CD4-positive, alpha-beta T cell (primary cell): ENCODE results near the gene BCDIN3D. TPM values are rescaled to one million over a fixed set of nuclear protein-coding genes. Genes with fewer than 3 reads are reported as not detected.
"Not testable (repeated sequence)": the region's sequence is repeated elsewhere in the genome, so short reads cannot be mapped to it uniquely, and the experiment has no call there.

Source experiments
- ATAC-seq: fragments of 200-7000 bp; cut with Tn5 transposase; one replicate; pipeline ENCODE4 v1.10.0; 2022; ENCODE audit warnings: mild to moderate bottlenecking; ENCODE audit not compliant: poor library complexity
- CTCF ChIA-PET: fragments of 350-600 bp; sonication (Branson Sonifier 250); formaldehyde crosslinking; loops from one replicate; lab custom pipeline; 2021; ENCODE audit warnings: antibody characterized with exemption, inconsistent platforms; lab: Charles Lee
- POLR2A ChIA-PET: fragments of 350-600 bp; sonication (Branson Sonifier 250); formaldehyde crosslinking; loops from one replicate; lab custom pipeline; 2021; ENCODE audit warnings: antibody characterized with exemption, inconsistent platforms; lab: Charles Lee
- DNase-seq, 14 experiments: peaks; one replicate each; pipeline ENCODE4 v3.0.0-alpha.2; 2013 to 2020; ENCODE audit warnings: mixed read lengths in 2 of 14
- H3K27ac ChIP-seq, 2 donors: one replicate each; pipeline versions ENCODE4 v1.5.1 to v1.7.0; 2013; ENCODE audit warnings: low read length in 2 of 2, low read depth in 1 of 2, mild to moderate bottlenecking in 1 of 2
- H3K27me3 ChIP-seq, 2 experiments: 1 replicate in 1 of 2; 2 replicates in 1 of 2; pipeline versions ENCODE4 v1.6.1 to v1.7.0; 2013; ENCODE audit warnings: low read length in 2 of 2, control low read depth in 1 of 2, mild to moderate bottlenecking in 1 of 2, moderate library complexity in 1 of 2; ENCODE audit not compliant: insufficient read depth in 2 of 2, control insufficient read depth in 1 of 2
- H3K36me3 ChIP-seq: one replicate; pipeline ENCODE4 v1.6.1; 2013; ENCODE audit warnings: low read length, control low read depth; ENCODE audit not compliant: insufficient read depth
- H3K4me1 ChIP-seq: one replicate; pipeline ENCODE4 v1.6.1; 2013; ENCODE audit warnings: low read length, control low read depth; ENCODE audit not compliant: insufficient read depth
- H3K4me3 ChIP-seq: one replicate; pipeline ENCODE4 v1.5.1; 2013; ENCODE audit warnings: mild to moderate bottlenecking, low read length, moderate library complexity
- H3K9me3 ChIP-seq, 2 experiments: 1 replicate in 1 of 2; 2 replicates in 1 of 2; pipeline versions ENCODE4 v1.6.1 to v1.7.0; 2013; ENCODE audit warnings: low read length in 2 of 2, mild to moderate bottlenecking in 2 of 2, control low read depth in 1 of 2, moderate library complexity in 1 of 2; ENCODE audit not compliant: control insufficient read depth in 1 of 2, insufficient read depth in 1 of 2
- H3K27ac Mint-ChIP-seq: one replicate; pipeline ENCODE4 v1.8.0; 2020; ENCODE audit warnings: mixed read lengths
- H3K27me3 Mint-ChIP-seq: one replicate; pipeline ENCODE4 v1.8.0; 2021; ENCODE audit warnings: mixed read lengths
- H3K36me3 Mint-ChIP-seq: one replicate; pipeline ENCODE4 v1.8.0; 2021; ENCODE audit warnings: low read depth, mixed read lengths
- H3K4me1 Mint-ChIP-seq: one replicate; pipeline ENCODE4 v1.8.0; 2021; ENCODE audit warnings: low read depth, mixed read lengths
- H3K4me3 Mint-ChIP-seq: one replicate; pipeline ENCODE4 v1.8.0; 2020; ENCODE audit warnings: mild to moderate bottlenecking, mixed read lengths
- H3K9me3 Mint-ChIP-seq: one replicate; pipeline ENCODE4 v1.8.0; 2020; ENCODE audit warnings: mixed read lengths
- CTCF ChIP-seq: fragments of 200-600 bp; IDR thresholded peaks from one replicate; pipeline ENCODE4 v1.8.0; 2022; ENCODE audit warnings: antibody characterized with exemption, mild to moderate bottlenecking
- intact Hi-C, 2 experiments: fragments of 100-400 bp; cut with DNase I in 1 of 2; cut with micrococcal nuclease in 1 of 2; formaldehyde crosslinking; loops; one replicate each; pipeline versions ENCODE4 v1.15.1 to v1.9.0; 2023 to 2025; cut with DNase I, micrococcal nuclease
- total RNA-seq, 174 experiments: library from RNA in 2 of 174; stranded (reverse) in 2 of 174; gene quantifications; one replicate each; pipeline ENCODE4 v1.2.3 and lab custom pipeline; 2021 to 2026

Gene BCDIN3D
- total RNA-seq, 2 experiments from 2014 or later = 2.8 to 3.9 TPM

GRCh38 chr12:49863946-49864797, 21.3 kb upstream of the BCDIN3D start:
- Mint-ChIP-seq H3K27me3 (no peaks in the 10 kb centered on the region), H3K4me1 (no peaks in the 10 kb centered on the region), H3K4me3 (no peak overlapping the region), H3K36me3 (no peaks in the 10 kb centered on the region), H3K27ac (no peak overlapping the region), H3K9me3 (no peaks in the 10 kb centered on the region)
- Histone ChIP-seq H3K27ac (no peak overlapping the region), H3K36me3 (no peaks in the 10 kb centered on the region), H3K4me1 (peaks cover 5% of the 10 kb centered on the region), H3K27me3 (peaks cover 0 to 3% of the 10 kb centered on the region in 2 experiments), H3K9me3 (no peaks in the 10 kb centered on the region), H3K4me3 (no peak overlapping the region)
- intact Hi-C loops = no loop called here
- ATAC-seq (no peak), DNase-seq (no peak)
- no peak for TF ChIP-seq CTCF
- ChIA-PET CTCF (interaction anchor here (1.0 kb wide), 1 partner anchor 103 kb away, joined by 3 read pairs; no protein-coding TSS in a partner anchor), POLR2A (no interaction called here)

- H3K4me1 ChIP-seq, H3K9me3 Mint-ChIP-seq, H3K27me3 Mint-ChIP-seq, H3K4me1 Mint-ChIP-seq, H3K9me3 ChIP-seq, H3K27me3 ChIP-seq, ATAC-seq, H3K27ac ChIP-seq, H3K4me3 Mint-ChIP-seq, H3K36me3 ChIP-seq, H3K27ac Mint-ChIP-seq, H3K36me3 Mint-ChIP-seq, H3K4me3 ChIP-seq, intact Hi-C loops, DNase-seq, CTCF ChIA-PET, POLR2A ChIA-PET: not testable (repeated sequence)
These were observed 18.0 kb upstream of the BCDIN3D start for GRCh38 chr12:49860921-49861320.

GRCh38 chr12:49855890-49856289, 13.0 kb upstream of the BCDIN3D start:
- ATAC-seq, DNase-seq, intact Hi-C loops, H3K4me3 ChIP-seq, H3K36me3 Mint-ChIP-seq, H3K27ac Mint-ChIP-seq, POLR2A ChIA-PET, H3K27ac ChIP-seq, H3K36me3 ChIP-seq, H3K9me3 Mint-ChIP-seq, H3K9me3 ChIP-seq, H3K4me1 Mint-ChIP-seq, H3K4me1 ChIP-seq, H3K27me3 Mint-ChIP-seq, H3K27me3 ChIP-seq, CTCF ChIA-PET, H3K4me3 Mint-ChIP-seq: not testable (repeated sequence)

GRCh38 chr12:49854976-49855375, 12.1 kb upstream of the BCDIN3D start:
- Mint-ChIP-seq H3K9me3 (no peaks in the 10 kb centered on the region), H3K4me3 (no peak overlapping the region), H3K27me3 (peaks cover 10% of the 10 kb centered on the region), H3K27ac (no peak overlapping the region), H3K36me3 (no peaks in the 10 kb centered on the region), H3K4me1 (no peaks in the 10 kb centered on the region)
- H3K4me1 ChIP-seq = no peaks in the 10 kb centered on the region
- ATAC-seq (no peak), DNase-seq (no peak)
- H3K4me3 ChIP-seq = no peak overlapping the region
- CTCF ChIA-PET = no interaction called here
- H3K27me3 ChIP-seq = no peaks in the 10 kb centered on the region
- H3K27ac ChIP-seq = no peak overlapping the region
- intact Hi-C loops = no loop called here
- no peaks in the 10 kb centered on the region for H3K9me3 ChIP-seq
- POLR2A ChIA-PET = interaction anchor here (1.2 kb wide), 1 partner anchor 90 kb away, joined by 3 read pairs; no protein-coding TSS in a partner anchor
- no peak for TF ChIP-seq CTCF
- H3K36me3 ChIP-seq = no peaks in the 10 kb centered on the region
